Measurements from ENCODE around the gene SSR2. TPM values are rescaled to one million over a fixed set of nuclear protein-coding genes. Genes with fewer than 3 reads are reported as not detected.

SSR2 gene
- total RNA-seq, 6 experiments from 2014 or later: 59.5 to 227 (median 103) TPM

DNA sequence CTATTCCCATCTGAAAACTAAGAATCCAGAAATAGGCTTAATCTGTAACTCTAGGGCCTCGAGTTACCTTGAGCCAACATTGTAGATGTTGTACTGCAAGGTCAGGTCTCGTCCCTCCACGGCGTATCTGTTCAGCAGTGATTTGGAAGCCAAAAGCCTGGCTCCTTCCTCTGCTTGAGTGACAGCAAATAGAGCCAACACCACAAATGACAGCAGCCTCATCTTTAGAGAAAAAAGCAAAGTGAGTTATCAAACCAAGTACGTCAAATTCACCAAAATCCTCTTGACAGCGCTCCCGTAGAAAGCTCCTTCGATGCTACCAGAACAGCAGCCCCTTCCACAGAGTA lies 832 bp downstream of the SSR2 start:
- no peaks in the 10 kb centered on the region for H3K9me3 ChIP-seq
- peak overlapping the region; percentile 86 to 88 (median 87) for H3K4me3 ChIP-seq
- intact Hi-C loops (cut with DNase I): no loop called here
- no peak for ATAC-seq
- TF ChIP-seq, protein P1, sequence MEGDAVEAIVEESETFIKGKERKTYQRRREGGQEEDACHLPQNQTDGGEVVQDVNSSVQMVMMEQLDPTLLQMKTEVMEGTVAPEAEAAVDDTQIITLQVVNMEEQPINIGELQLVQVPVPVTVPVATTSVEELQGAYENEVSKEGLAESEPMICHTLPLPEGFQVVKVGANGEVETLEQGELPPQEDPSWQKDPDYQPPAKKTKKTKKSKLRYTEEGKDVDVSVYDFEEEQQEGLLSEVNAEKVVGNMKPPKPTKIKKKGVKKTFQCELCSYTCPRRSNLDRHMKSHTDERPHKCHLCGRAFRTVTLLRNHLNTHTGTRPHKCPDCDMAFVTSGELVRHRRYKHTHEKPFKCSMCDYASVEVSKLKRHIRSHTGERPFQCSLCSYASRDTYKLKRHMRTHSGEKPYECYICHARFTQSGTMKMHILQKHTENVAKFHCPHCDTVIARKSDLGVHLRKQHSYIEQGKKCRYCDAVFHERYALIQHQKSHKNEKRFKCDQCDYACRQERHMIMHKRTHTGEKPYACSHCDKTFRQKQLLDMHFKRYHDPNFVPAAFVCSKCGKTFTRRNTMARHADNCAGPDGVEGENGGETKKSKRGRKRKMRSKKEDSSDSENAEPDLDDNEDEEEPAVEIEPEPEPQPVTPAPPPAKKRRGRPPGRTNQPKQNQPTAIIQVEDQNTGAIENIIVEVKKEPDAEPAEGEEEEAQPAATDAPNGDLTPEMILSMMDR (IDR thresholded peaks at IDR 0.05): no peak
- no peak for TF ChIP-seq POLR2A (IDR thresholded peaks at IDR 0.05)
- H3K27me3 ChIP-seq: no peaks in the 10 kb centered on the region
- WGBS (ENCODE audit: insufficient coverage, low coverage, low lambda C conversion rate, missing lambda C conversion rate): 17% methylated on average over 4 of the region's 8 CpGs
- H3K36me3 ChIP-seq: peaks cover 0 to 41% (median 9%) of the 10 kb centered on the region in 4 donors
- H3K4me1 ChIP-seq: peaks cover 0 to 8% (median 3%) of the 10 kb centered on the region in 4 donors
- DNase-seq: no peak
- H3K27ac ChIP-seq: peak overlapping the region in 2 of 3 donors; percentile 68 to 75

DNA sequence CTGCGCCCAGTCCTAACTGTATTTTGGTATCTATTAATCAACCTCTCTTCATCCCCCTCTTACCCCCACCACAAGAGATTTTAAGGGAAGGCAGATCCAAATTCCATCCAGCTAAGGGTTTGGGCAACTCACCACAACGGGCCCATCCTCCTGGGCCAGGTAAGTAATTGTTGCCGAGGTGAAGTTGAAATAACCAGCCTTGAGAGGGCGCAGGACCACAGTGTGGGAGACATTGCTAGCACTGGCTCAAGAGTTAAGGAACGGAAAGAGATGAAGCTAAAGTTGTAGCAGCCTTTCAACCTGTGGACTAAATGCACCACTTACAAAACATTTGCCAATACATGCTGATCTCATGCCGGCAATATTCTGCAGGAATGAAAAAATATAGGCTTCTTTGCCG lies 5.9 kb downstream of the SSR2 start:
- no peaks in the 10 kb centered on the region for H3K9me3 ChIP-seq
- intact Hi-C loops (cut with DNase I): no loop called here
- peaks cover 9 to 86% (median 33%) of the 10 kb centered on the region in 4 donors for H3K36me3 ChIP-seq
- peaks cover 0 to 5% (median 2%) of the 10 kb centered on the region in 4 donors for H3K4me1 ChIP-seq
- TF ChIP-seq POLR2A (IDR thresholded peaks at IDR 0.05): no peak
- TF ChIP-seq, protein P1 (IDR thresholded peaks at IDR 0.05): no peak
- no peak overlapping the region for H3K4me3 ChIP-seq
- H3K27ac ChIP-seq: no peak overlapping the region
- ATAC-seq (no peak), DNase-seq (no peak)
- 93% methylated on average over 7 of the region's 7 CpGs for WGBS (ENCODE audit: insufficient coverage, low coverage, low lambda C conversion rate, missing lambda C conversion rate)
- H3K27me3 ChIP-seq: no peaks in the 10 kb centered on the region

DNA sequence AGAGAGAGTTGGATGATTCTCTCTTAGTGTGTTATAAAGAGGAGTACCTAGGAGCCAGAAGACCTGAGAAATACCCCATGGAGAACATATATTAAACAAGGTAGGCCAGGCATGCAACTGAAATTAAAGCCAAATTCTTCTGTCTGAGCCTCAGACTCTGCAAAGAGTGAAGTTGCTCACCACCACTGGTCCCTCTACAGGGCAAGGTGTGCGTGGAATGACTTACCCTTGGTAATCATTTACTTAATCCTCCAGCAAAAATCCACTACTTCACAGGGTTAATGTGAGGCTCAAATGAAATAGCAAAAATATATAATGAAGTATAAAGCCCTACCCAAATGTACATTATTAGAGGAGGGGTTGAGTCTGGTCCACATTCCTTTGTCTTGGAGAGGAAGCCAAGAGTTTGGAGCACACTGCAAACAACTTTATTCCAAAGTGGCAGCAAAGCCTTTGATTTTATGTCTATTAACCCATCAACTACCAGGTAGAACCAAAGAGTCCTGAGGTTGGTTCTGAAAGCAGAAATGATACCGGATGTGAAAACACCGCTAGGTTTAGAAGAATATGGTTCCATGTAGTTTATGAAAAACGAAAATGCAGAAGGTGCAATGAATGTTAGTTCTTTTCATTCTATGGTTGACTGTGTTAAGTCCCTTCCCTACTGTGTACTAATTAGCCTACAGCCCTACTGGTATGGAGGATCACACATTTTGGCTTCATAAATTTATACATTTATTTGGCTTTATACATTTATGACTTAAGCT lies 8.5 kb downstream of the SSR2 start:
- TF ChIP-seq, protein P1 (IDR thresholded peaks at IDR 0.05): no peak
- TF ChIP-seq POLR2A (IDR thresholded peaks at IDR 0.05): no peak
- intact Hi-C loops (cut with DNase I): no loop called here
- DNase-seq (no peak), ATAC-seq (no peak)
- no peak overlapping the region for H3K27ac ChIP-seq
- H3K4me3 ChIP-seq: no peak overlapping the region
- H3K27me3 ChIP-seq: no peaks in the 10 kb centered on the region
- H3K4me1 ChIP-seq: no peaks in the 10 kb centered on the region
- H3K36me3 ChIP-seq: peaks cover 7 to 77% (median 39%) of the 10 kb centered on the region in 4 donors
- no peaks in the 10 kb centered on the region for H3K9me3 ChIP-seq
- WGBS (ENCODE audit: insufficient coverage, low coverage, low lambda C conversion rate, missing lambda C conversion rate): 85% methylated on average over 4 of the region's 4 CpGs

DNA sequence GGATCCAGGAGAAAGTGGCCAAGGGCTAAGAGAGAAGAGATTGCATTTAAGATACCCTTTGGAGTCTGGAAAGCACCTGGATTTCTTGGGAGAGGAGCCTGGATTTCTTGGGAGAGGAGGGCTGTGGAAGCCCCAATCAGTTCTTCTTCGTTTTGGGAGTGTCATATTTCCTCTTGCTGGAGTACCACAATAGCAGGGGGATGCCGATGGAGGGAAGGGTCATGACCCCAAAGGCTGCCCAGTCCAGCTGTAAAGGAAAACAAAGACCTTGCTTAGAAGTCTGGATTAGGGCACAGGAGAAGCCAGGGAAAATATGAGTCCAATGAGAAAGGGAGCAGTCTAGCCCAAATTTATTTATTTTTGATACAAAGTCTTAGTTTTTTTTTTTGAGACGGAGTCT lies 11.3 kb downstream of the SSR2 start:
- Histone ChIP-seq H3K27ac (no peak overlapping the region), H3K9me3 (no peaks in the 10 kb centered on the region), H3K27me3 (no peaks in the 10 kb centered on the region), H3K4me3 (no peak overlapping the region), H3K36me3 (peaks cover 7 to 52% (median 32%) of the 10 kb centered on the region in 4 donors), H3K4me1 (no peaks in the 10 kb centered on the region)
- intact Hi-C loops (cut with DNase I): loop anchor here (10.0 kb wide), 2 partner anchors 45 to 55 kb away; partner anchors contain the start of genes LAMTOR2 (in 1 of the 2), RAB25 (in 1 of the 2) and UBQLN4 (in 1 of the 2)
- ATAC-seq (no peak), DNase-seq (no peak)
- 54% methylated on average over 3 of the region's 3 CpGs for WGBS (ENCODE audit: insufficient coverage, low coverage, low lambda C conversion rate, missing lambda C conversion rate)
- TF ChIP-seq, protein P1 (IDR thresholded peaks at IDR 0.05): no peak
- TF ChIP-seq POLR2A (IDR thresholded peaks at IDR 0.05): no peak
